ENCODE data around the gene ZSWIM8. TPM values are rescaled to one million over a fixed set of nuclear protein-coding genes. Genes with fewer than 3 reads are reported as not detected.

ZSWIM8 gene
- total and polyA plus RNA-seq, 2 experiments from 2014 or later, result 25.5 to 61.5 TPM

DNA sequence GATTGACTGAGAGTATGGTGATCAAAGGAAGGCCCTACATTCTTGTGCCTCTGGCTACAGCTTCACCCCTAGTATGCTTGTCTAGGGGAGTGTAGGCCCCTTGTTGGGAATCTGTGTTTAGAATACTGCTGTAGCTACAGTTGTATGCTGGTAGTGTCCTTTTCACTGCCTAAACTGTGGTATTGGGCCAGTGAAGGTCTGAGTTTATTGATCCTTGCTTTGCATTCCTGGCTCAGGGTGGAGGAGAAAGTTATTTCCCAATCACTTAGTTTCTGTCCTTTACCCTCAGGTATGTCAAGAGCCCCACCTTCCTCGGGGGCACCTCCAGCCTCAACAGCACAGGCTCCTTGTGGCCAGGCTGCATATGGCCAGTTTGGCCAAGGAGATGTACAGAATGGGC lies 34.6 kb upstream of the ZSWIM8 start:
- no peaks in the 10 kb centered on the region for H3F3A ChIP-seq (ENCODE audit: insufficient read depth)
- no peak overlapping the region for H3K27ac ChIP-seq
- no peaks in the 10 kb centered on the region for H3K27me3 ChIP-seq (replicated peaks; ENCODE audit: insufficient read depth)
- in situ Hi-C loops (cut with MboI), result no loop called here
- no peak overlapping the region for H3K4me2 ChIP-seq (ENCODE audit: unreplicated experiment)
- H3K9ac ChIP-seq, result no peak overlapping the region
- no peaks in the 10 kb centered on the region for H3K9me2 ChIP-seq (ENCODE audit: insufficient read depth)
- WGBS, 2 experiments (ENCODE audit: low coverage in 1 of 2, low lambda C conversion rate in 2 of 2, missing lambda C conversion rate in 2 of 2), result 92% methylated on average over 1 of the region's 1 CpG
- no peak for DNase-seq
- H4K20me1 ChIP-seq (ENCODE audit: insufficient read depth), result 0 out of 2 replicates have a peak, but pooled peaks cover 8% of the 10 kb centered on the region
- no peak overlapping the region for H2AFZ ChIP-seq
- no peak for TF ChIP-seq EZH2 (IDR thresholded peaks at IDR 0.05; ENCODE audit: insufficient read depth, poor library complexity, severe bottlenecking)
- no peak for TF ChIP-seq EZH2phosphoT487 (IDR thresholded peaks at IDR 0.05; ENCODE audit: insufficient read depth, low read depth)
- H3K79me2 ChIP-seq (ENCODE audit: insufficient read depth), result peaks cover 100% of the 10 kb centered on the region
- H3K4me1 ChIP-seq (ENCODE audit: insufficient read depth), result peaks cover 6% of the 10 kb centered on the region; the same call in 1 of the 2 replicates
- peaks cover 55% of the 10 kb centered on the region for H3K36me3 ChIP-seq (ENCODE audit: low read depth)
- no peak overlapping the region for H3K4me3 ChIP-seq
- H3K9me3 ChIP-seq (ENCODE audit: low read depth), result no peaks in the 10 kb centered on the region

DNA sequence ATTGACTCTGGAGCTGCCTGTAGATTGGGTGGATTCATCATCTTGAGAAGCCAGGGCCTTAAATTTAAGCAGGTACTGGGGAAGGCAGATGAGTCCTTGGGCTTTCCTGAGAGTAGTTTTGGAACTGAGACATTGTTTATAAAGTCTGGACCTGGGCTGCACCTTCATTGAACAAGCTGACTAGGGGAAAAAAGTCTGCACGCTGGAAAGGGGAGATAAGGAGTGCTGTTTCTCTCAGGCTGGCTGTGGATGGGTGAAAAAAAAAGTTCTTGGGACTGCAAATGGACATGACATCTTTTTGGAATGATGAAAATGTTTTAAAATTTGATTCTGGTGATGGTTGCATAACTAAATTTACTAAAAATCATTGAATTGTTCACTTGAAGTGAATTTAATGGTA lies 29.2 kb upstream of the ZSWIM8 start:
- Histone ChIP-seq H3K36me3 (ENCODE audit: low read depth) (peaks cover 60% of the 10 kb centered on the region), H2AFZ (no peak overlapping the region), H3K9ac (no peak overlapping the region), H3K9me3 (ENCODE audit: low read depth) (no peaks in the 10 kb centered on the region), H3K4me1 (ENCODE audit: insufficient read depth) (no peaks in the 10 kb centered on the region), H3F3A (ENCODE audit: insufficient read depth) (peaks cover 11% of the 10 kb centered on the region; the same call in 1 of the 2 replicates), H3K27me3 (replicated peaks; ENCODE audit: insufficient read depth) (no peaks in the 10 kb centered on the region), H3K79me2 (ENCODE audit: insufficient read depth) (peaks cover 99% of the 10 kb centered on the region), H4K20me1 (ENCODE audit: insufficient read depth) (peaks cover 5% of the 10 kb centered on the region; the same call in 1 of the 2 replicates), H3K4me3 (no peak overlapping the region), H3K4me2 (ENCODE audit: unreplicated experiment) (no peak overlapping the region), H3K27ac (no peak overlapping the region), H3K9me2 (ENCODE audit: insufficient read depth) (no peaks in the 10 kb centered on the region)
- TF ChIP-seq EZH2phosphoT487 (IDR thresholded peaks at IDR 0.05; ENCODE audit: insufficient read depth, low read depth) (no peak), EZH2 (IDR thresholded peaks at IDR 0.05; ENCODE audit: insufficient read depth, poor library complexity, severe bottlenecking) (no peak)
- DNase-seq, result no peak
- in situ Hi-C loops (cut with MboI), result no loop called here
- WGBS, 2 experiments (ENCODE audit: low coverage in 1 of 2, low lambda C conversion rate in 2 of 2, missing lambda C conversion rate in 2 of 2), result 95 to 97% methylated on average over 1 of the region's 1 CpG

GRCh38 chr10:73758704-73759511 lies 26.5 kb upstream of the ZSWIM8 start:
- Histone ChIP-seq H3K36me3 (ENCODE audit: low read depth) (peaks cover 56% of the 10 kb centered on the region), H3K79me2 (ENCODE audit: insufficient read depth) (peaks cover 87% of the 10 kb centered on the region)

GRCh38 chr10:73759512-73760115 lies 25.8 kb upstream of the ZSWIM8 start:
- peaks cover 17% of the 10 kb centered on the region for H3K4me1 ChIP-seq (ENCODE audit: insufficient read depth)
- TF ChIP-seq EZH2 (IDR thresholded peaks at IDR 0.05; ENCODE audit: insufficient read depth, poor library complexity, severe bottlenecking) (no peak), EZH2phosphoT487 (IDR thresholded peaks at IDR 0.05; ENCODE audit: insufficient read depth, low read depth) (no peak)
- peaks cover 87% of the 10 kb centered on the region for H3K79me2 ChIP-seq (ENCODE audit: insufficient read depth)
- no peaks in the 10 kb centered on the region for H3K9me3 ChIP-seq (ENCODE audit: low read depth)
- no peaks in the 10 kb centered on the region for H3K9me2 ChIP-seq (ENCODE audit: insufficient read depth)
- no peak overlapping the region for H2AFZ ChIP-seq
- no peak overlapping the region for H3K4me2 ChIP-seq (ENCODE audit: unreplicated experiment)
- no peak overlapping the region for H3K9ac ChIP-seq
- no peak overlapping the region for H3K4me3 ChIP-seq
- peaks cover 54% of the 10 kb centered on the region for H3K36me3 ChIP-seq (ENCODE audit: low read depth)
- 82 to 84% methylated on average over 5 of the region's 5 CpGs for WGBS, 2 experiments (ENCODE audit: low coverage in 1 of 2, low lambda C conversion rate in 2 of 2, missing lambda C conversion rate in 2 of 2)
- no peaks in the 10 kb centered on the region for H3K27me3 ChIP-seq (replicated peaks; ENCODE audit: insufficient read depth)
- H3F3A ChIP-seq (ENCODE audit: insufficient read depth), result peaks cover 25% of the 10 kb centered on the region
- no peak overlapping the region for H3K27ac ChIP-seq
- peaks cover 5% of the 10 kb centered on the region; the same call in 1 of the 2 replicates for H4K20me1 ChIP-seq (ENCODE audit: insufficient read depth)
- in situ Hi-C loops (cut with MboI), result no loop called here
- DNase-seq, result no peak

More at GRCh38 chr10:73758704-73759511, 26.5 kb upstream of the ZSWIM8 start:
- peaks cover 17% of the 10 kb centered on the region for H3K4me1 ChIP-seq (ENCODE audit: insufficient read depth)
- H3K4me3 ChIP-seq, result no peak overlapping the region
- 86 to 87% methylated on average over 9 of the region's 9 CpGs for WGBS, 2 experiments (ENCODE audit: low coverage in 1 of 2, low lambda C conversion rate in 2 of 2, missing lambda C conversion rate in 2 of 2)
- no peaks in the 10 kb centered on the region for H3K9me2 ChIP-seq (ENCODE audit: insufficient read depth)
- H3K4me2 ChIP-seq (ENCODE audit: unreplicated experiment), result no peak overlapping the region
- DNase-seq, result no peak
- H3K9me3 ChIP-seq (ENCODE audit: low read depth), result no peaks in the 10 kb centered on the region
- no peak for TF ChIP-seq EZH2 (IDR thresholded peaks at IDR 0.05; ENCODE audit: insufficient read depth, poor library complexity, severe bottlenecking)
- TF ChIP-seq EZH2phosphoT487 (IDR thresholded peaks at IDR 0.05; ENCODE audit: insufficient read depth, low read depth), result no peak
- no peak overlapping the region for H2AFZ ChIP-seq
- no peaks in the 10 kb centered on the region for H3K27me3 ChIP-seq (replicated peaks; ENCODE audit: insufficient read depth)
- no peak overlapping the region for H3K27ac ChIP-seq
- no peak overlapping the region for H3K9ac ChIP-seq
- H4K20me1 ChIP-seq (ENCODE audit: insufficient read depth), result peaks cover 5% of the 10 kb centered on the region; the same call in 1 of the 2 replicates
- in situ Hi-C loops (cut with MboI), result no loop called here
- H3F3A ChIP-seq (ENCODE audit: insufficient read depth), result peaks cover 25% of the 10 kb centered on the region
